GM11168 (cell line): Measurements from ENCODE around the gene COL26A1.
"Not testable (repeated sequence)": the region's sequence is repeated elsewhere in the genome, so short reads cannot be mapped to it uniquely, and the experiment has no call there.

Experiments
- in situ Hi-C: fragments of 300-500 bp; cut with MboI; formaldehyde crosslinking; loops from one replicate; pipeline ENCODE4 v1.12.0; 2022; ENCODE audit warnings: low sequenced_read_pairs; ENCODE audit not compliant: unreplicated experiment

The COL26A1 gene

DNA sequence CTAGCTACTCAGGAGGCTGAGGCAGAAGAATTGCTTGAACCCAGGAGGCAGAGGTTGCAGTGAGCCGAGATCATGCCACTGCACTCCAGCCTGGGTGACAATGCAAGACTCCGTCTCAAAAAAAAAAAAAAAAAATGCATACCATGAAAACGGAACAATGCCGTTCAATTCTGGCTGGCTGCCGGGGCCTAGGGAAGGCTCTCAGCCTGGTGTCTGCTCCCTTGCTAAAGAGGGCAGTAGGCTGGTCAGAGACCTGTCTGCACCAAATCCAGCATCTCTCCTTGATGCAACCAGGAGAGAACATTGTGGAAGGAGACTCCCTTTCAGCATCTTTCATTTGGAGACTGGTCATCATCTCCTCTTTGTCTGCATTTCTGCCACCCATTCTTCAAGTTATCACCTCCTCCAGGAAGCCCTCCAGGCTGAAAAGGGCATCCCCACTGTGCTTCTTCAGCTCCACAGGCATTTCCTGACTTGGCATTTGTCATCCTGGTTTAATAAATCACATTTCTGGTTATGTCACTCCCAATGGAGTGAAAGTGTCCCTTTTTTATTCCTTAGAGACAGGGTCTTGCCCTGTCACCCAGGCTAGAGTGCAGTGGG lies 241.8 kb downstream of the COL26A1 start:
- in situ Hi-C loops = no loop called here

DNA sequence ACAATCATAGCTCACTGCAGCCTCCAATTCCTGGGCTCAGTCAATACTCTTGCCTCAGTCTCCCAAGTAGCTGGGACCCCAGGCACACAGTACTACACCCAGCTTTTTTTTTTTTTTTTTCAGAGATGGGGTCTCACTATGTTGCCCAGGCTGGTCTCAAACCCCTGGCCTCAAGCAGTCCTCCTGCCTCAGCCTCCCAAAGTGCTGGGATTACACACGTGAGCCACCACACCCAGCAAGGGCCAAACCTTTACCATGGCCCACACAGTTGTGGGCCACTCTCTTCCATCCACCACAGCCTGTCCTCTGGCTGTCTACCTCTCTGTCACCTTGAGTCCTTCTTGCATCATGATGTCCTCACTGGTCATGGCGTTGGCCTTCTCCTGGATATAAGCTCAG lies 242.3 kb downstream of the COL26A1 start:
- in situ Hi-C loops = not testable (repeated sequence)

DNA sequence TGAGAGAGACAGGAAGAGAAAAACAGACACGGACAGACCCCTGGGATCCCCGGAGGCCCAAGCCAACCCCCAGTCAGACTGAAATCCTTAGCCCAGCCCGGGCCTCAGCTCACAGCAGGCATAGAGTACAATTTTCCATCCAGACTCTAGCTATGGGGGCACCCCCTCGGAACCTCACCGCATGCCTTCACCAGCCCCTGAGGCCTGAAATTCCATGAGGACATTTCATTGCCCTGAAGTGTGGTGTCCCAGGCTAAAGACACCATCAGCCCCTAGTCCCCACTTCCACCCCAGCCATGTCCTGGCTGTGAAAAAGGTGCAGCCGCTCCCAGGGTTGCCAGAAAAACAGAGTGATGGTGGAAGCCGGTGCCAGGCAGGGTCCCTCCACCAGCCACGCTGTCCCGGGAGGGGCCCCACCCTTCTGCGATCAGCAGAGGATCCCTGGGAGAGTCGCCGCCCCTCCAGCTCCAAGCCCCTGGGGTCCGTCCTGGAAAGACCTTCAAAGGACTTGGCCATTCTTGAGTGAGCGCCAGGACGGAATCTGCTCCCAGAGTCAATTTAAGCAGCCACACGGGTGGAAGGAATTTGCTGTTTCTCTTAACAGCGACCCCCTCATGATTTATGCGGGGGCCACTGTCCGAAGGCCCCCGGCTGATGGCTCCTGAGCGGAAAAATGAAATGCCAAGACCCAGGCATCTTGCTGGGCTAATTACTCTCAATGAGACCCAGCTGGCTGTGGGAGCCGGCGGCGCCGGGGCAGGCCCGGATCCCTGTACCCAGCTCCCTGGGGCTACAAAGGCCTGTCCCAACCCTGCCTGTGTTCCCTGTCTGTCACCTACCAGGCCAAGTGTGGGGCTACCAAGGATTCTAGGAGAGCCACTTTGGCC lies 243.2 kb downstream of the COL26A1 start:
- in situ Hi-C loops = no loop called here

DNA sequence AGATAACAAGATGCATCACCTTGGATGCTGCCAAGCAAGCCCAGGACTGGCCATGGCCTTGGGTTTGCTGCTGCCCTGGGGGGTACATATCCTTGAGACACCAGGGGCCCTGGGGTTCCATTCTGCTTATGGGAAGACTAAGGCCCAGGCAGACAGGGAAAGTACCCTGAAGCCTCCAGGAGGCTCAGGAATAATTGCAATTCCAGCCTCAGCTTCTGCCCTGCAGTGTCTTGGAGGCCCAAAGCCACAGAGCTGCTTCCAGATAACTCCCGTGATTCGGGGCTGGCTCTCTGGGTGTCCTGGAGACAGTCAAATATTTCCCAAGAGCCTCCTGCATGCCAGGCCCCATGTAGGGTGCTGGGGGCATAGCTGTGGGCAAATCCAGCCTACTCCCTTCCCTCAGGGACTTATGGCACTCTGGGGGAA lies 243.8 kb downstream of the COL26A1 start:
- in situ Hi-C loops = no loop called here
